ENCODE measurements around the gene ARSG. TPM values are rescaled to one million over a fixed set of nuclear protein-coding genes. Genes with fewer than 3 reads are reported as not detected.
A peak's percentile ranks its signal among the peaks of the same experiment; 100 is the strongest.

ARSG gene
- total and polyA plus RNA-seq, 2 of the 13 experiments (the other 11 are each of a cell fraction or from before 2014, with no cell fraction given): 3.7 to 15.2 TPM

- TF ChIP-seq PREB (CRISPR knock-in tag; IDR thresholded peaks at IDR 0.05) (no peak), ZNF451 (CRISPR knock-in tag; IDR thresholded peaks at IDR 0.05) (no peak), ZBTB38 (CRISPR knock-in tag; IDR thresholded peaks at IDR 0.05) (peak; percentile 13; the same call in 1 of the 2 replicates), NFYB (CRISPR knock-in tag; IDR thresholded peaks at IDR 0.05) (peak; percentile 78), CHD4 (IDR thresholded peaks at IDR 0.05; ENCODE audit: borderline replicate concordance, low read length) (no peak), ZNF354B (CRISPR knock-in tag; IDR thresholded peaks at IDR 0.05) (no peak), ZNF503 (CRISPR knock-in tag; IDR thresholded peaks at IDR 0.05) (no peak), ZNF292 (CRISPR knock-in tag; IDR thresholded peaks at IDR 0.05; ENCODE audit: borderline replicate concordance, low read depth) (no peak), ZNF142 (CRISPR knock-in tag; IDR thresholded peaks at IDR 0.05) (peak; percentile 59), ZNF614 (CRISPR knock-in tag; IDR thresholded peaks at IDR 0.05; ENCODE audit: borderline replicate concordance) (peak; percentile 35; the same call in 1 of the 2 replicates), ZNF615 (CRISPR knock-in tag; IDR thresholded peaks at IDR 0.05; ENCODE audit: borderline replicate concordance) (no peak), ZNF549 (CRISPR knock-in tag; IDR thresholded peaks at IDR 0.05) (no peak), DRAP1 (CRISPR knock-in tag; IDR thresholded peaks at IDR 0.05) (peak; percentile 68), ZNF703 (CRISPR knock-in tag; IDR thresholded peaks at IDR 0.05; ENCODE audit: borderline replicate concordance) (no peak), SNAPC5 (CRISPR knock-in tag; IDR thresholded peaks at IDR 0.05; ENCODE audit: borderline replicate concordance) (no peak), CC2D1A (CRISPR knock-in tag; IDR thresholded peaks at IDR 0.05) (0 out of 2 replicates have a peak, but pooled peaks have one; percentile 10), ZFAT (CRISPR knock-in tag; conservative IDR thresholded peaks at IDR 0.05) (no peak)
- TF ChIP-seq, protein P1, sequence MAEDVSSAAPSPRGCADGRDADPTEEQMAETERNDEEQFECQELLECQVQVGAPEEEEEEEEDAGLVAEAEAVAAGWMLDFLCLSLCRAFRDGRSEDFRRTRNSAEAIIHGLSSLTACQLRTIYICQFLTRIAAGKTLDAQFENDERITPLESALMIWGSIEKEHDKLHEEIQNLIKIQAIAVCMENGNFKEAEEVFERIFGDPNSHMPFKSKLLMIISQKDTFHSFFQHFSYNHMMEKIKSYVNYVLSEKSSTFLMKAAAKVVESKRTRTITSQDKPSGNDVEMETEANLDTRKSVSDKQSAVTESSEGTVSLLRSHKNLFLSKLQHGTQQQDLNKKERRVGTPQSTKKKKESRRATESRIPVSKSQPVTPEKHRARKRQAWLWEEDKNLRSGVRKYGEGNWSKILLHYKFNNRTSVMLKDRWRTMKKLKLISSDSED (CRISPR knock-in tag; IDR thresholded peaks at IDR 0.05): 0 out of 2 replicates have a peak, but pooled peaks have one; percentile 11
These were observed 165.3 kb downstream of the ARSG start (continued) for GRCh38 chr17:68456339-68457167.
